Fibroblast of skin of back (primary cell): ENCODE results near the gene SPRYD4. TPM values are rescaled to one million over a fixed set of nuclear protein-coding genes. Genes with fewer than 3 reads are reported as not detected.
"Not testable (repeated sequence)": the region's sequence is repeated elsewhere in the genome, so short reads cannot be mapped to it uniquely, and the experiment has no call there.

Experiments used
- DNase-seq: peaks from one replicate; pipeline ENCODE4 v3.0.0-alpha.2; 2013
- polyA plus RNA-seq, 2 experiments: library from polyadenylated mRNA; unstranded; fragments of 120-200 nt; gene quantifications; one replicate each; pipeline ENCODE4 v1.2.1, GENCODE V29; 2013; ENCODE audit not compliant: insufficient read length in 2 of 2

Gene SPRYD4
- polyA plus RNA-seq (2013, experiment 1 of 2; ENCODE audit: insufficient read length) = 1.1 TPM
- polyA plus RNA-seq (2013, experiment 2 of 2; ENCODE audit: insufficient read length) = 0.79 TPM

DNA sequence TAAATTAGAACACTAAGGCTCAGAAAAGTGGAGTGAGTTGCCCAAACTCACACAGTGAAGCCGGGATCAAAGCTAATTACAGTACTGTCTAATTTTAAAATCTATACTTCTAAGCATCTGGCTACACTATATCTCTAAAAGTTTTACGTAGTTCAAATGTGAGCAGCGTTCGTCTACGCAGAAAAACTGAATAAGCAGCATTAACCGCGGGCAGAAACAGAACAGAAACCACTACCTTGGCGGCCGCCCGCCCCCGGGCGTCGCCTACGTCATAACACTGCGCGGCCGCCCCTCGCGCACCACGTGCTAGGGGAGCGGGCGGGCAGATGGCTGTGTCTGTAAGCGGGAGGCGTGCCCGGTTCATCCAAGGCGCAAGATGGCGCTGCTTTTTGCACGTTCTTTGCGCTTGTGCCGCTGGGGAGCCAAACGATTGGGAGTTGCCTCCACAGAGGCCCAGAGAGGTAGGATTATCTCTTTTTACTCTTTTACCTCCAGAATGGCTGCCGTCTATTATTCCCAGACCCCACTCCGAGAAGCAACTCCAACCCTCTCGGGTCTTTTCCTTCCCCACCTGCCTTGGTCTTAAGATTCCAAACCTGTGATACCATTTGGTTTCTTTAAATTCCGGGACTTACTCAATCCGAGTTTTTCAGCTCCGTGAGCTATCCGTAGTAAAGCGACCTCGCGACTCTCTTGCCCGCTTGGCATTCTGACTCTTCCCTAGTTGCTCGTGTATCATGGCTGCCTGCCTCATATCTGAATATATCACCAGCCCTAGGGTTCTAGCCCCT, at the start of gene SPRYD4:
TSS of gene SPRYD4 (plus strand) at position 363 of the 791 bp plus-strand sequence. CDS start at position 377, 14 bp downstream.
- peak; percentile 91 for DNase-seq

DNA sequence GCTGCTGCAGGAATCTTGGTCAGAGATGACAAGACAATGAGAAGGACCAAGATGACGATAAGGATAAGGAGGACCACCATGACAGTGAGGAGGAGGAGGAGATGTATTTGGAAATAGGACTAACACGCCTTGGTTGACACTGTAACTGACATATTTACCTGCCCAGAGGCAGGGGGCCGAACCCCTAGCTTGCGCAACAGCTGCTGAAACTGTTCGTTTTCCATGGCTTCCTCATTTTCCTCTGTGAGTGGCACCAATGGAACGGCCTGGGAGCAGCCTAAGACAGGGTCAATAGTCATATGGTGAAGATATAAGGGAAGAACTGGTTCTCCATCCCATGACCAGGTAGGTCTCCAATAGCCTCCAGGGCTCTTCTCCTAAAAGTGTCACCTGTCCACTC, 48.0 kb upstream of the SPRYD4 start:
- no peak for DNase-seq

DNA sequence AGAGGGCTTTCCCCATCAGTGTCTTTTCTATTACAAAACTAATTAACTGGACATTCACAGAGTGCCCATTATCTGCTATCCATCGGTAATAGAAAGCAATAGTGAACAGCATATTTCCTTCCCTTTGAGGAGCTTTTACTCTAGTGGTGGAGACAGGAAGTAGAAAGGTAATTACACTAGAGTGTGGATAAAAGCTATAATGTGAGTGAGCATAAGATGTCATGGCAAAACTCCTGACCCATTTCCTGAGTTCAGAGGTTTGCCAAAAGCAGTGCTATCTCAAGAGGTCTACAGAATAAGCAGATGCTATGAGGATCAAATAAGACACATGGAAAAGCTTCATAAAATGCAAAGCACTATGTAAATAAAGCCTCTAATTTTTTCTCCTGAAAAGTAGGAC, 43.2 kb upstream of the SPRYD4 start:
- DNase-seq = no peak

DNA sequence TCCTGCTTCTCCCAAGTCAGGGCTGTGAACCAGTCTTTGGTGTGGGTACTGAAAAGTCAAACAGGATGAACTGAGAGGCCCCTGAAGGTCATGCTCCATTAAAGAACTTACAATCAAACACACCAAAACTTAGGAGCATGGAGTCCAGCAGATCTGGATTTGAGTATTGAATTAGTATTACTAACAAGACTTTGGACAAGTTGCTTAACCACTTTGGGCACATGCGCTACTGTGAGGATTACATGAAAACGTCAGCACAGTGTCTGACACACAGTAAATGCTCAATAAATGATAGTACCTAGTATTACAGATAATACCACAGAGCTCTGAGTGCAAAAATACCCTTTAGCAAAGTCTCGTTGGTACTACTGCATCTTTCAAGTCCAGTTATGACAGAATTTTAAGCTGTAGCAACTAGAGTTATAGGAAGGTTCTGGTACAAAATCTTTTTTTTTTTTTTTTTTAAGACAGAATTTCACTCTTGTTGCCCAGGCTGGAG, 42.4 kb upstream of the SPRYD4 start:
- no peak for DNase-seq

DNA sequence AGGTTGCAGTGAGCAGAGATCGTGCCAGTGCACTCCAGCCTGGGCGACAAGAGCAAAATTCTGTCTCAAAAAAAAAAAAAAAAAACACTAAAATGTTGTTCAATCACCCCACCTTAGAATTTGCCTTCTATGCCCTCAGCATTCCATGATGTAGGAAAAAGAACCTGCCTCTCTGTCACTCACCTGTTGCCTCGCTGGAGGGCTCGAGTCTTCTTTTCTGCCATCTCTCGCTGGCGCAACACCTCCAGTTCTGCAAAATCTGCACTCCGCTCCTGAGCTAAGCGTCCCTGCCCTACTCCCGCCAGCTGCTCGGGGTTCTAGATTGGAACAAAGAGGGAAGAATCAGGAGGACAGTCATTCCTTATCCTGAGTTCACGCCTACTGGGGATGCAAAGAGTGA, 37.1 kb upstream of the SPRYD4 start:
- no peak for DNase-seq

DNA sequence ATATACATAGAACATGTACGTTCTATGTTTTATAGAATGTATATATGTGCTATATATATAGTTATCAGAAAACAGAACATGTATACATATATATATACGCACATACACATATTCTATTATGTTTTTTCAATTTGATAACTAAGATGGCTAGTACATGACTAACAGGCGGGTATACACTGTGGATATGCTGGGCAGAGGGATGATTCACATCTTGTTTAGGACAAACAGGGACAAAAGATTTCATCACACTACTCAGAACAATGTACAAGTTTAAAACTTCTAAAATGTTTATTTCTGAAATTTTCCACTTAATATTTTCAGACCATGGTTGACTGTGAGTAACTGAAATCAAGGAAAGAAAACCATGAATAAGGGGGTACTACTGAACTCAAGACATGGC, 36.5 kb upstream of the SPRYD4 start:
- no peak for DNase-seq

DNA sequence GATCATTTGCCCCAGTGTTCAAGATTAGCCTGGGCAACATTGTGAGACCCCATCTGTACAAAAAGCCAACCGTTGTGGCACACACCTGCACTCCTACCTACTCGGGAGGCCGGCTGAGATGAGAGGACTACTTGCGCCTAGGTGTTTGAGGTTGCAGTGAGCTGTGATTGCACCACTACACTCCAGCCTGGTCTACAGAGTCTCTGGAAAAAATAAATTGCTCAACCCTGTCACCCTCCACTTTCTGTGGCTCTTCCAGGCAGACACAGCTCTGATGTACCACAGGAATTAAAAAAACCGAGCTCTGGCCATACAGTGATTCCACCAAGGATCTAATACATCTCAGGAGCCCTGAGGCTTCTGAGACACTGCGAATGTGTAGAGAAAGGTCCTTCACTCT, 33.5 kb upstream of the SPRYD4 start:
- no peak for DNase-seq

DNA sequence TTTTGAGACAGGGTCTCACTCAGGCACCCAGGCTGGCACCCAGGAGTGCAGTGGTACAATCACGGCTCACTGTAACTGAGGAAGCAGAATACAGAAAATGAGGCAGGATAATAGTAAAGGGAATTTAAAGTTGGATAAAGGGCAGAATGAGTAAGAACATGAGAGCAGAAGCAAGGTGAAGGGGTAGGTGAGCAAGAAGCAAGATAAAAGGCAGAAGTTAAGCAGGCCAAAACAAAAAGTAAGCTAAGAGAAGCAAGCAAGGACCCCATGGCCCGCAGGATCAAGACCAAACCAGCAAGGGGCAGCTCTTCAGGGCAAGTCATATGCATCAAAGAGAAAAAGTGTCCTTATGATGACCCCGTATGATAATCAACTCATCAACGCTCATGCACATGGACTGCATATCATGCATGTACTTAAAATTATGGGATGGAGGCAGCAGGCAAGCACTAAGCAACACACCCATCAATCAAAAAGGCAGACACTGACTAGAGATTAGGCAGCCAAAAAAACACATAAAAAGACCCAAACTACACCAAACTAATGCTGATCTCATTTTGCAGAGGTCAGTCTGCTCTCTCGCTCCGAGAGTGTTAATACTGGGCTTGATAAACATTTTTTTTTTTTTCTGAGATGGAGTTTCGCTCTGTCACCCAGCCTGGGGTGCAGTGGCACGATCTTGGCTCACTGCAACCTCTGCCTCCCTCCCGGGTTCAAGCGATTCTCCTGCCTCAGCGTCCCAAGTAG, 30.8 kb upstream of the SPRYD4 start:
- no peak for DNase-seq

DNA sequence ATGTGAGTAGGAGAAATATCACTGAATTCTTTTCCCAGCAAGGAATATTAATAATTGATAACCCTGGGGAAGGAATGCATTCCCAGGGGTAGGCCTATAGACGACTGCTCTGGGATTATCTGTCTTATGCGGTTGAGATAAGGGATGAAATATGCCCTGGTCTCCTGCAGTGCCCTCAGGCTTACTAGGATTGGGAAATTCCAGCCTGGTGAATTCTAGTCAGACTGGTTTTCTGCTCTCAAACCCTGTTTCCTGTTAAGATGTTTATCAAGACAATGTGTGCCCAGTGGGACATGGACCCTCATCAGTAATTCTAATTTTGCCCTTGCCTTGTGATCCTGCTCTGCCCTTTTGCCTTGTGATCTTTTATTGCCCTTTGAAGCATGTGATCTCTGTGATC, 25.2 kb upstream of the SPRYD4 start:
- DNase-seq = not testable (repeated sequence)

DNA sequence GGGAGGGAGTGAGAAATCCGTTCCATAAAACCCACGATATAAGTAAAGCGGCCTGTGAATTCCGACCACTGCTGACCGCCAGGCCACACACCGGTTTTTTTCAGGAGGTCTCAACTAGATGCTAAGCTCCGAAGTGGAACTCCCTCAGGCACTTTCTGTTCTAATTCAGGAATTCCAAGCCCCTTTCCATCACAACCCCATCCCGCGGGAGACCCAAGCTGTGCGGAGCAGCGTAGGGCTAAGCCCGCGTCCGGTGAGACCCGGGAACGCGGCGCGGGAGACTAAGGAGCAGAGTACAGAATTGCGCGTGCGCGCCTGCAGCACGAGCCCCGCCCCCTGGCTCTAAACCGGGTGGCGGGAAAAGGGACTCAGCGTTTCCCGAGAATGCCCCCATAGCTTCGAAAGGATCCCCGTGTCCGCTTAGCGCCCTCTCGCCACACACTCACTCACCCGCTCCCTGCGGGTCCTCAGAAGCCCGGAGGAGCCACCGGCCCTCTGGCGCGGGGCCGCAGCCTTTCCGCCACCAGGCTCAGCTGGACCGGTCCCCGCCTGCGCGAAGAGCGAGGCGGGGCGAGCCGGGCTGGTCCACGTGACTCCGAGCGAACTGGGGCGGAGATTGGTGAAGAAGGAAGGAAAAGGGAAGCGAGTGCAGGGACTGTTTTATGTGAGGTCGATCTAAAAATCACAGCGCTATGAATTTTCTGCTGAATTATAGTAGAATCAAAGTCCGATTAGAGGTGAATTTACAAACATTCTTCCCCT, 19.3 kb upstream of the SPRYD4 start, which contains the start of gene TIMELESS:
TSS of gene TIMELESS (minus strand) at position 567 of the 762 bp plus-strand sequence. CDS start 15,256 bp downstream, outside the sequence.
- DNase-seq = peak; percentile 90

DNA sequence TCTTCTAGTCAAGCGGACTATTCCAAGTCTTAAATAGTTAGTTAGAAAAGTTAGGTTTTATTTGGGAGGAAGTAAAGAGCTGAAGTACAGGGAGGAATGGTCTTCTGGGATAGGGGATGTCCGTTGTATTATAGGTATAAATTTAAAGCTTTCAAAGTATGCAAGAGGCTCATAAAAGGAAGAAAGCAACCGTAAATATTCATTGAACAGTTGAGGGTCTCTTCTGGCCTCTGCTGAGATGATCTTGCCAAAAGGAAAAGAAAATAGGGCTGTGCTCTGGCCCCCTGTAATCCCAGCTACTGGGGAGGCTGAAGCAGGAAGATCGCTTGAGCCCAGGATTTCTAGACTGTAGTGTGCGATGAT, 18.8 kb upstream of the SPRYD4 start:
- no peak for DNase-seq

DNA sequence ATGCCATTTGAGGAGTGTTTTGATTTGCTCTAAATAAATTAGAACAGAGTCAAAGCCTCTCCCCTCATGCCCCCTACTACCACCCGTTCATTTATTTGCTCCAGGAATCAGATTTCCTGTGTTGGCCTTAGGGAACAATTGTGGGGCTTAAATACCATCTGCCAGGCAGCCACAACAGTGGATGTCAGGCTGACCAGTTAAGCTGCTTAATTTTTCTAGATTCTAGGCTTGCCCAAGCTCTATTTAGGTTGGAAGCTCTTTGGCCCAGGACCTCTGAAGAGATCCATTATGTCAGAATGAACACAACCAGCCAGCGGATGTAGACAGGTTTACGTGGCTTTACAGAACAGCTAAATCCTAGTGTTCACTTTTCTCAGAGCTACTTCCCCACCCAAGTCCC, 18.1 kb upstream of the SPRYD4 start:
- no peak for DNase-seq

DNA sequence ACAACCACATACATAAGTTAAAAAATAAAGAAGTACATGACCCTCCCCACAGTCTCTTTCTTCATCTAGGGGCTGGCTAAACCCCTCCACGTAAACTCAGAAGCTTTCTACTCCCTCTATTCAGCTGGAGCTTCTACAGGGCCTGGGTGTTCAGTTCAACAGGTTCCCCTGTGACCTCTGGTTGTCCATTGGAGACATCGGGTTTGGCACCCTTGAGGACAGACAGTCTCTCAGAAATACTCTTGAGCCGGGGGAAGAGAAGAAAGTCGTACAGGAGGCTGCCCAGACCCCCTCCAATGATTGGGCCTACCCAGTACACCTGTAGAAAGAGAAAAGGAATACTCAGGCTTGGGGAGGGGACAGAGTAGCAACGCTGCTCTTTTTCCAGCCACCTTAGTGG, 17.2 kb upstream of the SPRYD4 start:
- DNase-seq = no peak

DNA sequence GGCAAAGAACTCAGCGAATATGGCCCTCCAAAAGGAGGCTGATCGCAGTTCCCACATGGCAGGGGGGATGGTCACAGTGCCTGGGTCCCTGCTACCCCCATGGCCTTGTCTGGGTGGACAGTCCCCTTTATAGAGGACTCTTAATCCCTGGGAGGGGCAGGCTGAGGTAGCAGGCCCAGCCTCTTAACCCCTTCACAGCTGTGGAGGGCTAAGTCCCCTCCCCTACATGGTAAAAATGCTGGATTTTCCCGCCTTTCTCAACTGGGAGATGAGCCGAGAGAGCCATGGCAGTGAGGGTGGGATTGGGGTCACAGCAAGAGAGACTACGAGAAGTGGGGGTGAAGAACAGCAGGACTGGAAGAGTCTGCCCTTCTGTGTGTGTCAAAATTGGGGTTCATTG, 13.8 kb upstream of the SPRYD4 start, which contains the start of gene MIP:
TSS of gene MIP (minus strand) at position 101 of the 400 bp plus-strand sequence. CDS start at position 57, 44 bp downstream.
- DNase-seq = no peak

DNA sequence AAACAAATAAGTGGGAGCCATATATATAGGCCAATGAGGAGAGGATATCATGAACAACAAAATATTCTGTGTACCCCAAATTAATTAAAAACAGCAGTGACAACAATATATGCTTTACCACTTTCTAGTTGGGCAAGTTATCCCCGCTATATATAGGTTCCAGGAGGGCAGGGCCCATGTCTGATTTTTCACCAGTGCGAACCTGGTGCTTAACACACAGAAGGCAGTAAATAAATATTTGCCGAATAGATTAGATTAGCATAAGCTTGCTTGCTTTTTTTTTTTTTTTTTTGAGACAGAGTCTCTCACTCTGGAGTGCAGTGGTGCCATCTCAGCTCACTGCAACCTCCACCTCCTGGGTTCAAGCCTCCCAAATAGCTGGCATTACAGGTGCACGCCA, 10.6 kb upstream of the SPRYD4 start:
- no peak for DNase-seq

DNA sequence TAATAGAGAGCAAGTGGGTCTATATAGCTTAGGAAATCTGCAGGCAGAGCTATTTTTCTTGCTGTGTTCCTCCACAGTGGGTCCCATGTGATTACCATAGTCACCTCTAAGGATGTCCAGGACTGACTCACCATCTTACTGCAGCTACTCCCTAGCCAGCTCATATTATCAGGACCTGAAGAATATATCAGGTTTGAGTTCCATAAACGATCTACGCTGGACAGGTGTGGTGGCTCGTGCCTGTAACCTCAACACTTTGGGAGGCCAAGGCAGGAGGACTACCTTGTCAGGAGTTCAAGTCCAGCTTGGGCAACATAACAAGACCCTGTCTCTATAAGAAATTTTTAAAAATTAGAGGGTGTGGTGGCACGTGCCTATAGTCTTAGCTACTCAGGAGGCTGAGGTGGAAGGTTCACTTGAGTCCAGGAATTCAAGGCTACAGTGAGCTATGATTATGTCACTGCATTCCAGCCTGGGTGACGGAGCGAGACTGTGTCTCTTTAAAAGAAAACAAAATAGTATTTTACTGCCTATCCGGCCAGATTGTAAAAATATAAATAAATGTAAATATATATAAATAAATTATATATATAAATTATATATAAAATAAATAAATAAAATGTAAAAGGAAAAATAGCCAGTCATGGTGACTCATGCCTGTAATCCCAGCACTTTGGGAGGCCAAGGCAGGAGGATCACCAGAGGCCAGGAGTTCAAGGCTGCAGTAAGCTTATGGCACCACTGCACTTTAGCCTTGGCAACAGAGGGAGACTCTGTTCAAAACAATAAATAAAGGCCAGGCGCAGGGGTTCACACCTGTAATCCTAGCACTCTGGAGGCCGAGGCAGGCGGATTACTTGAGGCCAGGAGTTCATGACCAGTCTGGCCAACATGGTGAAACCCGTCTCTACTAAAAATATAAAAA, 6.9 kb upstream of the SPRYD4 start:
- DNase-seq = peak; percentile 45

DNA sequence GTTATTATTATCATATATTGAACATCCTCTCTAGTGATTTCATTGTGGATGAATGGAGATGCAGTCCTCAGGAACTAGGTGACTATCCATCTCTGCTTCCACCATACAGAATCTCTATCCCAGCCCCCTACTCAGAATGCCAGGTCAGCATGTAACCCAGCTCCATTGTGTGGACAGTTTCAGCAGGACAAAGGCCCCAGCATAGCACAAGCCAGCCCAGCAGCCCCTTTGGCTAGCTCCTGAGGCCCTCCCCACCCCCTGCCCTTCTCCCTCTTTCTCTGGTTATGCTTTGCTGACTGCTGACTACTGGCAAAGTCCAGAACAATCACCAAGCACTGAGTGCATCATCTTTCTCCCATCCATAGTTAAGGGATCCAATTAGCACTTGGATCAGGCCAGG, 5.8 kb upstream of the SPRYD4 start:
- DNase-seq = no peak

DNA sequence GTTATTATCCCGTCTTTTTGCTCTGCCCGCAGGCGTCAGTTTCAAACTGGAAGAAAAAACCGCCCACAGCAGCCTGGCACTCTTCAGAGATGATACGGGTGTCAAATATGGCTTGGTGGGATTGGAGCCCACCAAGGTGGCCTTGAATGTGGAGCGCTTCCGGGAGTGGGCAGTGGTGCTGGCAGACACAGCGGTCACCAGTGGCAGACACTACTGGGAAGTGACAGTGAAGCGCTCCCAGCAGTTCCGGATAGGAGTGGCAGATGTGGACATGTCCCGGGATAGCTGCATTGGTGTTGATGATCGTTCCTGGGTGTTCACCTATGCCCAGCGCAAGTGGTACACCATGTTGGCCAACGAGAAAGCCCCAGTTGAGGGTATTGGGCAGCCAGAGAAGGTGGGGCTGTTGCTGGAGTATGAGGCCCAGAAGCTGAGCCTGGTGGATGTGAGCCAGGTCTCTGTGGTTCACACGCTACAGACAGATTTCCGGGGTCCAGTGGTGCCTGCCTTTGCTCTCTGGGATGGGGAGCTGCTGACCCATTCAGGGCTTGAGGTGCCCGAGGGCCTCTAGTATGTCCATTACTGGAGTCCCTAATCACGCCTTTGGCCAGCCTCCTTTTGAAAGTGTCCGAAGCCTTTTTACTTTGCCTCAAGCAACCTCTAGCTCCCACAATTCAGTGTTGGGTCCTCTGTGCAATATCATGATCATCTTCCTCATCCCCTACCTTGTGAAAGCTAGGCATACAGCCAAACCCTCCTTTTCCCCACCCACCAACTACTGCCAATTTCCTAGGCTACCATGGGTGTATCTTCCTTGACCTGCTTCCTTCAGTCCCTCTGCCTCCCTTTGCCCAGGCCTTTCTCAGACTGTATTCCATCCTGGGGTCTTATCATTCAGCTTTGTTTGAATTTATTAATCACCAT, 891 bp downstream of the SPRYD4 start:
- no peak for DNase-seq

DNA sequence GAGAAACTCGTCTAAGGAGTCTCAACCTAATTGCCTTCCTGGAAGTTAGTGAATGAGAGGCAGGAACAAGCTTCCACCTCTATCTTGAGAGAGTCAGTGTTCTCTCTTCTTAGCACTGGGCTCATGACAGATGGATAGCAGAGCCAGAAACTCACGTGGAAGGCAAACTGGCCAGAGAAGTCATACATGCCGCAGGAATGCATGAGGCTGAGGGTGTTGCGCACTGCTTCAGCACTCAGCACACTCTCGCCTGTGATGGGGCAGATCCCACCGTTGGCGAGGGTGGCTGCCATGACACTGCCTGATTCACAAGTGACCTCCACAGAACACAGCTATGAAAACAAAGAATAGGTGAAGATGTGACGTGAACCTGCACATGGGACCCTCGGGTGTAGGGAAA, 6.0 kb downstream of the SPRYD4 start:
- no peak for DNase-seq

DNA sequence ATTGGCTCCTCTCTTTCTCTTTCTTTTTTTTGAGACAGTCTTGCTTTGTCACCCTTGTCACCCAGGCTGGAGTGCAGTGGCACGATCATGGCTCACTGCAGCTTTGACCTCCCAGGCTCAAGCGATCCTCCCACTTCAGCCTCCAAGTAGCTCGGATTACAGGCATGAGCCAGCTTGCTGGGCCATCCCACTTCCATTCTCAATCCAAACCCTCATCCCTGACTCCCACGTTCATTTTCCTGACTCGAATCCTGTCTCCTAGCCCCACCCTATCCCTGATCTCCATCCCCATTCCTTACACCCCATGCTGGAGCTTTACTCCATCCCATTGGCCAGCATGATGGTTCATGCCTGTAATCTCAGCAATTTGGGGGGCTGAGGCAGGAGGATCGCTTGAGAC, 7.8 kb downstream of the SPRYD4 start:
- no peak for DNase-seq
